AG08395 (cell line): ENCODE data around the gene ITPR2.
A peak's percentile ranks its signal among the peaks of the same experiment; 100 is the strongest.
"Not testable (repeated sequence)": the region's sequence is repeated elsewhere in the genome, so short reads cannot be mapped to it uniquely, and the experiment has no call there.

ENCODE experiments used
- DNase-seq: peaks from one replicate; pipeline ENCODE4 v3.0.0; 2012; ENCODE audit warnings: mixed read lengths, low spot score

The ITPR2 gene

DNA sequence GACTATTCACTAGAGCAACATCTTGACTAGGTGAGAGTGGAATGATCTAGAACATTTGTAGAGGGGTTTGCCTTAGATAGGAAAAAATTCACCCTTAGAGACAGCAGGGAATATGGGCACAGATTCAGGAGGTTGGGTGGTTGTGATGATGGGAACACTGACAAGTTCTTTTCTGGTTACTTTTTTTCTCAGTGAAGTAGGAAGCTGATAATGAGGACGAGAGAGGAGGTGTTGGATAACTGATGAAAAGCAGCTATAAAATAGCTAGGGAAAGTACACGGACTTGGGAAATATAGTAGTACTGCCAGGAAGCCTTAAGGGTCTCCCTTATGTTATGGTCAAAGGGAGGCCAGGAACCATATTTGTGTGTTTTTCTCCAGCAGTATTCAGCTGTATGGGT is 387.1 kb downstream of the ITPR2 start:
- no peak for DNase-seq

DNA sequence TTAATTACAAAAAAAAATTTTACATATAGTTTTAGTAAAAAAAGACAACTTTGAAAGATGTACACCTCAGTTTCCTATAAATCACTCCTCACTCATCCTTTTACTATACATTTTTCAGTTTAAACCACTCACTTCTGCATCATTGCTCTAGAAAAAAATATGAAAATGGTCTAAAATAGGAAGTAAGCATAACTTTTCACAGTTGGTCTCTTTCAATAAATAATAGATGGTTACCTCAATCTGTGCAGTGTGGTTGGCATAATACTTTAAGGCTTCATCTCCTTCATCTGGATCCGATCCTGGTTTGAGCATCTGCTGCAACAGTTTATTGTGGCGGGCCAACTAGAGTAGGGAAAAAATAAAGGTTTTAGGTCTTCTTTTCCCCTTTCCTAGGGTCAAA is 389.7 kb downstream of the ITPR2 start:
- DNase-seq: no peak

DNA sequence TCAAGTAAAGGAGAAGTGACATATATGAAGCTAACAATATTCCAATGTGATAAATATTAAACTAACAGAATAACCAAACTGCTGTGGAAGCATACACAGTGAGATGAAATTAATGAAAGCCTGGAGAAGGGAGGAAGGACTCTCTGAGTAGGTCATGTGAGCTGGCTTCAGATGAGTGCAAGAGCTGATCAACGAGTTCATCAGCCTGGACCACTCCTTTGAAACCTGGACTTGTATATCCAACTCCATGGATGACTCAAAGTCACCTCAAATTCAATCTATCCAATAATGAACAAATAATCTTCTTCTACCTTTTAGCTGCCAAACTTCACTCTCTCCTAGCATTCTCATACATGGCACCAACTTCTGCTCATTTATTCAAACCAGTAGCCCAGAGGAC is 391.6 kb downstream of the ITPR2 start:
- no peak for DNase-seq

DNA sequence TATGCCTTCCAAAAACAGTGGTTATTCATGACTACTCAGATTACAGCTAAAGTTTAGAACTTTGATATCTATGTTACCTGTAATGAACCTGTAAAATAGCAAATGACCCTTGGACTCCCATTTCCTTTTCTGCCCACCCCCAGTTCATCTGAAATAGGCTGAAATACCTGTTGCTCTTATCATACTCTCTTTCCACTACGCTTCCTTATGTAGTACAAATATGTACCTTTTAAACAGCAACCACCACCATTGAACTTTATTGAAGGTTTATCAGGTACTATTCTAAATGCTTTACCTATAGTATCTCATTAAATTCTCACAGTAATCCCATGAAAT is 398.0 kb downstream of the ITPR2 start:
- DNase-seq: no peak

DNA sequence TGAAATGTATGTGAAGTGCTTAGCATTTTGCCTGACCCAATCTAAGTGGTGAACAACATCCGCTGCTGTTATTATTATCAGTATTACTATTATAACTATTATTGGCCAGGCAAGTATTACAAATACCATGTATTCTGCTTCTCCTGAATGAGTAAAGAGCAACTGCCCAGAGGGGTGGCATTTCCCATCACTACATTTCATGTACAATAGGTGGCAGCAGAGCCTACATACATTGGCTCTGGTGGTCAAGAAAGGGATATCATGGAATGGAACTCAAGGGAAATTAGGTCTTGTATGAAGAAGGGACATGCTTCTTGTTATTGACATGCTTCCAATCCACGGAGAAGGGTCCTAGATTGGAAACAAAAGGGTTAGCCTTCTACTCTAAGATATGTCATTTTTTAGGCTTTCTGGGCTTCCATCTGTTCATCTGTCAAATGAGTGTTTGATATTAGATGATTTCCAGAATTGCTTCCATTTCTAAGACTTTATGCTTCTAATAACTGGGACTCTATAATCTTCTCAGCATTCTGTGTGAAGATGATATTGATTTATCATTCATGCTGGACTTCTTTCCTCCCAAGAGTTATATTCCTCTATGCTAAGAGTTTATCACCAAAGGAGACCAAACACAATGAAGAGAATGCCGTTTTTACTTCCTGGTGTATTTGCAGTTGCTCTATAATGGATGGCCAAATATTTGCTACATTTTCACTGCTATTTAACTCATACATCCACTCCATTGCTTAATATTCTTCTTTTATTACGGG is 398.5 kb downstream of the ITPR2 start:
- peak; percentile 75 for DNase-seq

DNA sequence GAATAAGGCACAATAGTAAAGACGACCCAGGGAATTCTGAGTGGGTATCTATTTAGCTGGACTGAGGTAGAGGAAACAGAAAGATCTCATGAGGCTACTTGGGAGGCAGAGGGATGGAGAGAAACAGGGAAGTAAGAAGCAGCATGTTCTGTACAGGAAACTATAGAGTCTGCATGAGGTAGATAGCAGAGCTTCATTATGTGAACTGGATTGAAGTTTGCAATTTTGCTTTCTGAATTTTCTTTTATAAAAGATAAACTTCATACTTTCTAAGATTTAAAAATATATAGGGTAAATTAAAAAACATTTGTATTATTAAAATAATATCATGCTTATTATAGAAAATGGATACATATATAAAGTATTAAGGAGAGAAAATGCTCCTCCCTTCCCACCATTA is 399.3 kb downstream of the ITPR2 start:
- not testable (repeated sequence) for DNase-seq

DNA sequence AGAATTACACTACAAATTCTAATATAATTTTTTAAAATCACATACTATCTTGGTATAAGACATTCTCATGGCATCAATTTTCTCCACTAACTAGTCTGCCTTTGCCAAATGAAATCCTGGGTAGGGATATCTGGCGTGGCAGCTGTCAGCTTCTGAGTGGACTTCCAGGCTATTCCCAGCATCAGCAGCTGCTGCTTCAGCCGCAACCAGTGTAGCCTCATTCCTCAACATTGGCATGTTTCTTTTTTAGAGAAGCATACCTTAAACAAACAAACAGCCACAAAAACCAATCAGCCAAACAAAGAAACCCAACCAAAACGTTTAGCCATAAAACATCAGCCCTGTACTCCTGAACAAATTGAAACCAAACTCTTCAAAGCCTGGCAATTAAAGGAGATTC is 401.8 kb downstream of the ITPR2 start:
- no peak for DNase-seq

DNA sequence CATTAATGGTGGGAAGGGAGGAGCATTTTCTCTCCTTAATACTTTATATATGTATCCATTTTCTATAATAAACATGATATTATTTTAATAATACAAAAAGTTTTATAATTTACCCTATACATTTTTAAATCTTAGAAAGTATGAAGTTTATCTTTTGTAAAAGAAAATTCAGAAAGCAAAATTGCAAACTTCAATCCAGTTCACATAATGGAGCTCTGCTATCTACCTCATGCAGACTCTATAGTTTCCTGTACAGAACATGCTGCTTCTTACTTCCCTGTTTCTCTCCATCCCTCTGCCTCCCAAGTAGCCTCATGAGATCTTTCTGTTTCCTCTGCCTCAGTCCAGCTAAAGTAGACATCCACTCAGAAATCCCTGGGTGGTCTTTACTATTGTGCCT is 402.4 kb downstream of the ITPR2 start:
- DNase-seq: not testable (repeated sequence)

DNA sequence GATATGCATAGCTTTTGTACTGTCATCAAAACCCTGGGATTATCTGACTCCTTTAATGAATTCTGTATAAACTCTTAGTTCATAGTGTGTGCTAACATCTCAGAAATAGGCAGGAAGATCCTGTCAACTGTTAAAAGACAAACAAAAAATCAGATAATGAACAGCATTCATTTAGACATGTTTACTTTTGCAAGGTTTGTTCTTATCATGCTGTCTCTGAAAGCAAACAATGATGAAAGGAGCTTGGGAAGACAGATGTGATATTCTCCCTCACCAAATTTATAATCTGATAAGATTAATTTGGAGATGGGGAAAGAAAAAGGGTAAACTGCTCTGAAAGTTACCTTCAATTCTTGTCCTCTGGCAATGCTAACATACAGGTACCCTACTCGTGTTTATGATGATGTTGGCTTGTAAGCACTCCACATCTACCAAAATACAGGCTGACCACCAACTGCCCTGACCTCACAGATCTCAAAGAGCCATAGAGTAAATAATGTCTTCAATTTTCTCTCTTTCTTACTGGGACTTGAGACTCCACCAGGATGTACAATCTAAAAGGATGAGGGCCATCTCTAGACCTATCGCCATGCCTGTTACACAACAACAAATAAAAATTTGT is 403.8 kb downstream of the ITPR2 start:
- no peak for DNase-seq

DNA sequence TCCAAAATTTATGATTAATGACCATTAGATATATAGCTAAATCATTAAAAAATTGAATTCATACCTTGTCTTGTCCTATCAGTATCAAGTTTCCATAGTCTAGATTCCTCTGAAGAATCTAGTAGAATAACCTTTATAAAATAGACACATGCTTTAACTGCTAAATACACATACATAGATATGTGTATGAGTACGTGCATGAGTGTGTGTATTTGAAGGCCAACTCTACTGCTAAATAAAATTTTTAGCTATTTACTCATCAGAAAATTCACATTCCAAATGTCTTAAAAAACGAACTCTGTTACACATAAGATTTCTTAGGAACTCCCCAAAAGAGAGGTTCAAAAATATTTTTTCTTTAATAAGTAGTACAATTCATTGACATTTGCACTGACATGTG is 404.6 kb downstream of the ITPR2 start:
- no peak for DNase-seq

DNA sequence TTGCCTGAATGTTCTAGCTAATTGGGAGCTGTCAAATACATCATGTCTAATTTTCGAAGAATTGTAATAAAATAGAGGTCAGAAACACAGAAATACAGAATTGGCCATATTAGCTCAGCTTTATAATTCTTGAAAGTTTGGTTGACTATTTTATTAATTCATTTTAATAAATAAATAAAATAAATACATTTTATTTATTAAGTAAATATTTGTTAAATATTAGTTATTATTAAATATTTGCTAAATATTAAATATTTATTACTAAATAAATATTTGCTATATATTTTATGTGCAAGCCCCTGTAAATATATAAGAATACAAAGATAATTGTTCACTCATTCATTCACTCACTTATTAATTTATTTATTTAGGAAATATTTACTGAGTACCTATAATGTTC is 406.3 kb downstream of the ITPR2 start:
- DNase-seq: no peak

DNA sequence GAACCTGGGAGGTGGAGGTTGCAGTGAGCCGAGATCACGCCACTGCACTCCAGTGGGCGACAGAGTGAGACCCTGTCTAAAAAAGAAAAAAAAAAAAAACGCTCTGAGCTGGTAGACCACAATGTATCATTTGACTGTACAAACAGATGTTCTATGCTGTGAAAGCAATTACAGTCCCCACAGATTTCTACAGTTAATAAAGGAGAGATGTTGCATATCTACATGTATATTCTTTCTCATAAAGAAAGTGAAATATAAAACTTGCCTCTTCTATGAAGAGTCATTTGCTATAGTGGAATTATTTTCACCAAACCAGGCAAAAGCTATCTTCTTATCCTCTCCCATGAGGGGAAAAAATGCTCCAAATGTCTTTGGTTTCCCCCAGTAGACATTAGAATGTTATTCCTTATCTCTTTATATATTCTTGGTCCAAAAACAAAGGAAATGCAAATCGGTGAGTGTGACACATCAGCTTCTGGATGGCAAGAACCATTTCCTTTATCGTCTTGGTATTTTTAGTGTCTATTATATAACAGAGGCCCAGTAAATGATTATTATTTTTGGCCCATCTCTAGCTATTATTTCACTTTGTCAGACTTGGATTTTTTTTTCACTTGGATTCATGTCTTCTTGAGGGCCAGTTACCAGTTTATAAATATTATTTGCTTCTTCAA is 407.3 kb downstream of the ITPR2 start:
- DNase-seq: no peak

DNA sequence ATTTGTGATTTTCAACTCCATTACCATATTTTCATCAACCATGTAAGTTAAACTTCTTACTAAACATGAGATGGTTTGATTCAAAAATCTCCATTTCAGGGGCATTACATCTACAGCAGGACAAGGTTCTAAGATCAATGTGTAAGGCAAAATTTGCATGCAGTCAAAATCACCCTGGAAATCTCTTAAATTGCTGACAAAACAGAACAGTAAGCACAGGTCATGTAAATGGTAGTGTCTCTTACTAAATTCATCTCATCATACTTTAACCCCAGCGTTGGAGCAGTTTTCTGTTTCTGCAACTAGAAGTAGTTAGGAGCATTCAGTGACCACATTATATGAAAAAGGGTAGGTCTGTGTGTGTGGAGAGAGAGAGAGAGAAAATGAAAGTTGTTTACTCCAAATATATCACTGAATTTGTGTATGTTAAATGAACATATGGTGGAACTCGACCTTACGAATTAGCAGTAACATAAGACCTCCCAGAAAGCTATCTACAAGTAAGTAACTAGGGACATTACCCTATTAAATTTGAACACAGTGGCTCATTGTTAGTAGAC is 410.1 kb downstream of the ITPR2 start:
- no peak for DNase-seq

DNA sequence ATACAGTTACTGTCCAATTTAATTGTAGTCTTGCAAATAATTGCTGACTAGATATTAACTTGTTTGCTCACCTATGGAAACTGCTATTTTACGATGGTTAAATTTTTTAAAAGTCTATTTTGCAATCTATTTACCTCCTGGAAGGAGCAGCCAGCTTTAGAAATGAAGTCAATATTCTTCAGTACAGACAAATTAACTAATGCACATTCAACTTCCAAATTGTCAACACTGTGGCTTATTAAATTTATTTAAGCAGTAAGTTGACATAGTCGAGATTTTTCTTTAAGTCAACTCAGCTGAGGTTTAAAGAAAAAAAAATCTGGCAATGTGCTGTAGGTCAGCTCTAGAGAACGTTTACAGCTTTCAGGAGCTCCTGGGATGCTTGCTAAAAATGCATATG is 416.4 kb downstream of the ITPR2 start:
- no peak for DNase-seq

DNA sequence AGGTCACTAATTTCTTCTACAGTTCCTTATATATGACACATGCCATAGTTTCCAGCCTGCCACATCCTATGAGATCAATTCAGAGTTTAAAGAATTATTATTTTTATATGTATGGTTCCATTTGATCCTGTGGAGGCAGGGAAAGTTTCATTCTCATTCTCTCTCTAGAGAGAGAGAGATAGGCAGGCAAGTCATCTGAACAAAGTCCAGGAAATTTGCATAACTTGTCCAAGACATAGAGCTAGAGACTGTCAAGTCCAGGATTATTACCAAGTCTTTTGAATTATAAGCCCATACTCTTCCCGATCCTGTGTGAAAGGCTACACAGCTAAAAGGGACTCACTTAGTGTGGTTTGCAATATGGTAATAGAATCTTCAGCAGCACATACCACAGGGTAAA is 422.3 kb downstream of the ITPR2 start:
- DNase-seq: no peak

DNA sequence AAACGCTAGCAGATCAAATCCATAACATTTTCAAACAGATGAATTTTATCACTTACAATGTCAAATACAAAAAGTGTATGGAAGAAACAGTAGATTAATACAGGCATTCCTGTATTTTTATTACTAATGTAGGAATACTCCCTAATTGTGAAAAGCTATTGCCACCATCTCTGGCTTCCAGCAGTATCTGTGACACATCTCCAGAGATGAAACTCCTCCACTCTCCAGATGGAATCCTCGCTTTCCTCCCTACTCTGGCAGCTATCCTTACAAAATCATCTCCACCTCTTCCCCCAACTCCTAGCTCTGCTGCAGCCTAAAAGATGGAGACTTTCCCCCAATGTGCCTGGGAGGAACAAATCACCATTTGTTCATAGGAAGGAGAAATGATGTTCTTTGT is 426.2 kb downstream of the ITPR2 start:
- DNase-seq: no peak

DNA sequence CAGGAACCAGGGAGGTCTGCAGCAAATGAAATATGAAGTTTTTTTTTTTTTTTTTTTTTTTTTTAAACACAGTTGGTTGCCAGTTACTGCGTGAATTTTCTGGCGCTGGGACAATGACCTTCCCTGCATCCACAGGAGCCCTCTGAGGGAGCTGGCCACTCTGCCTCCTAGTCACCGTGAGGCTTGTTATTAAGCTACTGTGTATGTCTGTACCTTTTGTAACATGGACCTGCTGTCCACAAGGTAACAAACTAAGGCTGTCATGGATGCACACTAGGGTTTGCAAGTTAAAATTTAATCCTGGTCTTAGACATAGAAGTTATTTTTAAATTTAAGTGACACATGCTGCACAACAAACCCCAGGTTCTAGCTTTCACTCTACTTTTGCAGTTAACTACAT is 426.6 kb downstream of the ITPR2 start:
- no peak for DNase-seq

DNA sequence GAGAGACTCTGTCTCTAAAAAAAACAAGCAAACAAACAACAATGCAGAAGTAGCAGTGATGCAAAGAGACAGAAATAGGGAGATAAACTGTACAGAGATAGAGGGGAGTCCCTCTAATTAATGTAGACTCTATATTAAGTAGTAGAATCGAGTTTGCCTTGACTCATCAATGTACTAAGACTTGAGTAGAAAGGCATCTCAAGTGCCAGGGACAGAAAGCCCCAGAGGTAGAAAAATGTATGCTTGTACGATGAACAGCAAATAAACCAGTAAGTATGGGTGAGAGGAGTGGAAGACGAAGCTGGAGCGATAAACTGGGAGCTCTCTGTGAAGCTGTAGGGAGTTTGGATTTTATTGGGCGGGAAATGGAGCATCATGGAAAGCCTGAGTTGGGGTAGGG is 429.4 kb downstream of the ITPR2 start:
- no peak for DNase-seq

DNA sequence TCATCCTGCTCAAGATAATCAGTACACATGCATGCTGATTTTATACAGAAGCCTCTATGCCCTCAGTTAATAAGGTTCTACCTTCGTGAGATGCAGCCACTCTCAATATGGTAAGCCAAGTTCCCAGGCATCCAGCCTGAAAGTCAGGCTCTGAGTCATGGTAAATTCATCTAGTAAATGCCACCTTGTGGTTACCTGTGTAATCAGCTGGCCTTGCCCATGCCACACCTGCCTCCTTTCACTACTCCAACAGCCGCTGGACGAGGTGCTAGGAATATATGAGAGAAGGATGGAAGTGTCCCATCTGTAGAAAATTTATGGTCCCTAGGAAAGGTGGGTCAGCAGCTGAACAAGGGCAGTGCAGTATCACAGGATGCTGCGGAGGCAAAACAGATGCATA is 430.3 kb downstream of the ITPR2 start:
- no peak for DNase-seq

DNA sequence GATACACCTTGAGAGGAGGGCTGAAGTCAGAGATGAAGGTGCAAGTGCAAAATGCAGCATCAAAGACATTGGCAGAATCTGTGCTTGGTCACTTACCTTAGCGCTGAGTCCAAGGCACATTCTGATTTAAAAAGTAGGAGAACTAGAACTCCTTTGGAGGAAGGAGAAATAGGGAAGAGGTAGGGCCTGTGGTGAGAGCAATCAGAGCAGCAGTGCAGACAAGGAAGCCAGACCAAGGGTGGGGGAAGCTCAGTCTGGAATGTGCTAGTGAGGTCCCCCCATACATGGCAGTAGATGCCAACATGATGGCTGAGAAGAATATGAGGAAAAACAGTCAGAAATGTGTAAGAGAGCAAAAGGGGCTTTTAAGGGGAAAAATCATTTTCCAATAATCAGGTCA is 431.1 kb downstream of the ITPR2 start:
- no peak for DNase-seq

DNA sequence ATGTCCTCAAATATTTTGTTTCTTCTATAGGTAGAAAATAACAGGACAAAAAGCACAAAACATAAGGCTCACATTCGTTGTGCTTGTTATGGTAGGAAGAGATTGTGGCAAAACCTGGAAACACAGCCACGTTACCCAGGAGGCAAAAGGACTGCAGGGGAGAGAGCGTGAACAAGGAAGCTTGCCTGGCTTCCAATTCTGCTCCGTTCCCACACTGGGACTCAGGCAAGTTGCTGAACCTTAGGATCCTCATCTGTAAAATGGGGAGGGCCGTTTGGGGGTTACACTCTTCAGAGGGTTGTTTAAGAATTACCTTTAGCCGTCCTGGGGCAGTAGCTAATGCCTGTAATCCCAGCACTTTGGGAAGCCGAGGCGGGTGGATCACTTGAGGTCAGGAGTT is 432.4 kb downstream of the ITPR2 start:
- DNase-seq: no peak

DNA sequence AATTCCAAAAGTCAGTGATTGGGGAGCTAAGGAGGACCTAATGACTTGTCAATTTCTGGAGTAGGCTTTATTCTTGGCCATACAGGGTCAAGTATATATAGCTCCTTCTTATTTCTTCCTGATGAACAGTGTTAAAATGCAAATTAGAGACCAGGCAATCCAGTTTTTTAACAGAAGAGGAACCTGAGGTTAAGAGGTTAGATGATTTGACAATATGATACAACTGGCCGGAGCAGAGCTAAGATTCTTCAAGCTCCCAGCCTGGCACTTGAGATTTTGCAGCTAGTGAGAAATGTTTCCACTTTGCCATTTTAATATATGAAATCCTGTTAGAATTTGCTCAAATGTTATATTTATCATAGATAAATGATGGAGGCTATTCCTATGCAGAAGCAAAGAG is 433.6 kb downstream of the ITPR2 start:
- no peak for DNase-seq

DNA sequence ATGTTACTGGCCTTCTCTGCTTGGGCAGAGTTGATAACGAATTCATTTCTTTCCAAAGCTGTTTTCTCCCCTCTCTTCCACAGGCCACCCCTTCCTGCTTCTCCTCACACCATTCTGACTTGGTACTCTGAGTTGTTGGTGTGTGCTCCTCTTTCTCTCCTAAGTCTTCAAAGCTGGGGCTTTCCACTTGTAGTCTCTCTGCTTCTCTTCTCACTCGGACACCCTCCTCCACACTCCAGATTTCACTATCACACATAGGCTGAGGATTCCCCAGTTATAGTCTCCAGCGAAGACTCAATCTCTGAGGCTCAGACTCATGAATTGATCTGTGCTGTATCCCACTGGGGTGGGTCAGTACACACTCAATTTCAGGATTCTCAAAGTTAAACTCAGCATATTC is 436.6 kb downstream of the ITPR2 start:
- DNase-seq: no peak
